Panc1 (cell line): Measurements from ENCODE around the gene CRIM1. TPM values are rescaled to one million over a fixed set of nuclear protein-coding genes. Genes with fewer than 3 reads are reported as not detected.

Source experiments
- ATAC-seq: fragments of 200-7000 bp; cut with Tn5 transposase; 2 replicates; pipeline ENCODE4 v1.9.1; 2020; ENCODE audit warnings: mild to moderate bottlenecking, moderate library complexity
- BruUV-seq: library from RNA; stranded (reverse); fragments of 400-500 nt; replicated peaks from 2 replicates; lab custom pipeline; 2021; lab: Mats Ljungman, UMichigan
- CTCF ChIA-PET: fragments of 300-600 bp; sonication (Branson Sonifier 250); formaldehyde crosslinking; loops from one replicate; lab custom pipeline; 2022; ENCODE audit warnings: antibody characterized with exemption; lab: Charles Lee
- POLR2A ChIA-PET: fragments of 300-600 bp; sonication (Branson Sonifier 250); formaldehyde crosslinking; loops from one replicate; lab custom pipeline; 2022; ENCODE audit warnings: antibody characterized with exemption; lab: Charles Lee
- DNase-seq: peaks from one replicate; pipeline ENCODE4 v3.0.0-alpha.2; 2010; ENCODE audit warnings: low read depth, low spot score
- H3K27ac ChIP-seq: 2 replicates; pipeline ENCODE4 v1.5.1; 2011; ENCODE audit warnings: mild to moderate bottlenecking, low read length, inconsistent platforms
- H3K27me3 ChIP-seq: fragments of 200-500 bp; sonication (Bioruptor generic); 2 replicates; pipeline ENCODE4 v1.6.0; 2014; ENCODE audit warnings: low read length, inconsistent platforms; ENCODE audit not compliant: control insufficient read depth, insufficient read depth
- H3K36me3 ChIP-seq: fragments of 200-500 bp; sonication (Bioruptor generic); 2 replicates; pipeline ENCODE4 v1.5.1; 2014; ENCODE audit warnings: inconsistent platforms, mild to moderate bottlenecking, low read length, moderate library complexity; ENCODE audit not compliant: control insufficient read depth, insufficient read depth
- H3K4me1 ChIP-seq: 2 replicates; pipeline ENCODE4 v1.5.1; 2011; ENCODE audit warnings: inconsistent platforms, mild to moderate bottlenecking, low read length, moderate library complexity; ENCODE audit not compliant: control insufficient read depth, insufficient read depth
- H3K4me3 ChIP-seq, 2 experiments: 2 replicates each; pipeline ENCODE4 v1.5.1; 2011 to 2012; ENCODE audit warnings: low read depth in 2 of 2, low read length in 2 of 2, mild to moderate bottlenecking in 2 of 2, inconsistent platforms in 1 of 2, moderate library complexity in 1 of 2
- H3K9me3 ChIP-seq: fragments of 200-500 bp; sonication (Bioruptor generic); 2 replicates; pipeline ENCODE4 v1.5.1; 2014; ENCODE audit warnings: low read depth, mild to moderate bottlenecking, inconsistent platforms, low read length, moderate library complexity; ENCODE audit not compliant: control insufficient read depth, insufficient read depth
- POLR2AphosphoS5 ChIP-seq: IDR thresholded peaks from 2 replicates; pipeline ENCODE4 v1.6.1; 2012; ENCODE audit warnings: mild to moderate bottlenecking, low read depth, low read length, moderate library complexity
- SIN3A ChIP-seq: IDR thresholded peaks from 2 replicates; pipeline ENCODE4 v1.6.1; 2012; ENCODE audit warnings: low read depth, mild to moderate bottlenecking, low read length, moderate library complexity, borderline replicate concordance; ENCODE audit not compliant: insufficient read depth
- TCF7L2 ChIP-seq: IDR thresholded peaks from 2 replicates; pipeline ENCODE4 v1.6.1; 2011; ENCODE audit warnings: mild to moderate bottlenecking, low read depth, low read length, inconsistent platforms
- in situ Hi-C: cut with HindIII; loops from 2 replicates; pipeline ENCODE4 v1.10.0; 2016; ENCODE audit warnings: low sequenced_read_pairs, low pct_unique_long_range_greater_than_20kb
- intact Hi-C: fragments of 100-400 bp; cut with micrococcal nuclease; formaldehyde crosslinking; loops from one replicate; pipeline ENCODE4 v1.10.0; 2022; ENCODE audit not compliant: unreplicated experiment
- total RNA-seq: library from RNA; stranded (reverse); gene quantifications from one replicate; pipeline ENCODE4 v1.2.1, GENCODE V29; 2021; ENCODE audit not compliant: unreplicated experiment
- TF ChIP-seq, protein P1 (sequence below): fragments of 450-650 bp; IDR thresholded peaks from 2 replicates; pipeline ENCODE4 v1.5.1; 2017; ENCODE audit warnings: mild to moderate bottlenecking
- TF ChIP-seq, protein P2 (sequence below), 2 experiments: IDR thresholded peaks; 2 replicates each; pipeline ENCODE4 v1.6.1; 2011 to 2012; ENCODE audit warnings: low read depth in 2 of 2, control low read depth in 1 of 2, low read length in 1 of 2, mild to moderate bottlenecking in 1 of 2, moderate library complexity in 1 of 2; ENCODE audit not compliant: insufficient read depth in 1 of 2

Gene CRIM1
- total RNA-seq, 1 experiment from 2014 or later = 290 TPM

DNA sequence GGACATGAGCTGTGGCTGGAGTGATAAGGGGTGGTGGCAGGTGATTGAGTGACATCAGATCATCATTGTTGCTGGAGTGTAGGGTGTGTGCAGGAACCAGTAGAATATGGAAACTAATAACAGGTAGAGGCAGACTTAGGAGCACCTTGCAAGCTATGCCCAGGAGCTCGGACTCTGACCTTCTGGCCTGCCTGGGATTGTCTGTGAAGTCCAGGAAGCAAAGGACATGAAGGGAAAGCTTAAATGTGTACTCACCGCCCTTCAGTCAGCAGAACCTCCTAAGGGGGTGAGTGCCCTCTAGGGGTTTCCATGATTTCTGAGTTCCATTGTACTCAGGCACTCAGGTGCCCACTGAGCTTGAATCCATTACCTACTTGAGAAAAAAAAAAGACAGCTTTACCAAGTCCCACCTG is 104.2 kb downstream of the CRIM1 start:
- POLR2A ChIA-PET = no interaction called here
- ATAC-seq = peak; percentile 57
- no TSS peak for BruUV-seq
- peaks cover 32% of the 10 kb centered on the region for H3K36me3 ChIP-seq
- CTCF ChIA-PET = interaction anchor here (0.5 to 1.5 kb wide), 4 partner anchors 22 to 107 kb away, joined by 4 to 13 read pairs (median 6); no protein-coding TSS in a partner anchor
- TF ChIP-seq POLR2AphosphoS5 (no peak; the same call in 1 of the 2 replicates), TCF7L2 (no peak)
- TF ChIP-seq, protein P1, sequence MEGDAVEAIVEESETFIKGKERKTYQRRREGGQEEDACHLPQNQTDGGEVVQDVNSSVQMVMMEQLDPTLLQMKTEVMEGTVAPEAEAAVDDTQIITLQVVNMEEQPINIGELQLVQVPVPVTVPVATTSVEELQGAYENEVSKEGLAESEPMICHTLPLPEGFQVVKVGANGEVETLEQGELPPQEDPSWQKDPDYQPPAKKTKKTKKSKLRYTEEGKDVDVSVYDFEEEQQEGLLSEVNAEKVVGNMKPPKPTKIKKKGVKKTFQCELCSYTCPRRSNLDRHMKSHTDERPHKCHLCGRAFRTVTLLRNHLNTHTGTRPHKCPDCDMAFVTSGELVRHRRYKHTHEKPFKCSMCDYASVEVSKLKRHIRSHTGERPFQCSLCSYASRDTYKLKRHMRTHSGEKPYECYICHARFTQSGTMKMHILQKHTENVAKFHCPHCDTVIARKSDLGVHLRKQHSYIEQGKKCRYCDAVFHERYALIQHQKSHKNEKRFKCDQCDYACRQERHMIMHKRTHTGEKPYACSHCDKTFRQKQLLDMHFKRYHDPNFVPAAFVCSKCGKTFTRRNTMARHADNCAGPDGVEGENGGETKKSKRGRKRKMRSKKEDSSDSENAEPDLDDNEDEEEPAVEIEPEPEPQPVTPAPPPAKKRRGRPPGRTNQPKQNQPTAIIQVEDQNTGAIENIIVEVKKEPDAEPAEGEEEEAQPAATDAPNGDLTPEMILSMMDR = peak; percentile 81
- peaks cover 91% of the 10 kb centered on the region for H3K4me1 ChIP-seq
- H3K27me3 ChIP-seq = no peaks in the 10 kb centered on the region
- intact Hi-C loops = loop anchor here (10.0 kb wide), 1 partner anchor 105 kb away; the partner anchor contains the start of gene CRIM1
- in situ Hi-C loops = no loop called here
- no peak for DNase-seq
- no peaks in the 10 kb centered on the region for H3K9me3 ChIP-seq
- peak overlapping the region; percentile 86 for H3K27ac ChIP-seq
- no peak overlapping the region for H3K4me3 ChIP-seq

DNA sequence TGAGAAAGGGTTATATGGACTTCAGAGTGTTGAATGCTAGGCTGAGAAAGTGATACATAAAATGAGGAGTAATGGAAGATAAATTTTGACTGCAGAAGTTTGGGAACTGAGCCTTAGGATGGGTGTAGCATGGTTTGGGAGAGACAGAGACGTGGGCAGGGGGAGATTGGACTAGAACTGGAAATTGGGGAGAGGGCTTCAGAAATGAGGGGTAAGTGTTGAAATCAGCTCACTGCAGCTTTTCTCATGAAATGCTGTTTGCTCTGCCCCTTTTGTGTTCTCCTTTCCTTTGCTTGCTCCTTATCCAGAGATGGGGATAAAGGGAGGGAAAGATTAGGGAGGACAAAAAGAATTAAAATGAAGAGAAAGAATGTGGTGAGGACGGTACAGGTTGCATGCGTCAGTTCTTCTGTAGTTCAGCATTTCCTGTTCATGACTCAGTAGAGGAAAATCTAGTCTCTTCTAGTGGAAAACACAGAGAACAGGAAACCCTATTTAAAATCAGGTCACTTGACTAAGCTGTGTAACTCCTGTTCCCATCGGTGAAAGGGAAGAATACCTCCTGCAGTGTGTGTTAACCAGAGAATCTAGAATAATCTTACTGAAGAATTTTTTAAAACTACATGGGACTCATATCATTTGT is 105.6 kb downstream of the CRIM1 start:
- peaks cover 33% of the 10 kb centered on the region for H3K36me3 ChIP-seq
- peak; percentile 42 for ATAC-seq
- TF ChIP-seq POLR2AphosphoS5 = no peak; the same call in 1 of the 2 replicates
- TF ChIP-seq, protein P1 = no peak
- TF ChIP-seq, protein P2, sequence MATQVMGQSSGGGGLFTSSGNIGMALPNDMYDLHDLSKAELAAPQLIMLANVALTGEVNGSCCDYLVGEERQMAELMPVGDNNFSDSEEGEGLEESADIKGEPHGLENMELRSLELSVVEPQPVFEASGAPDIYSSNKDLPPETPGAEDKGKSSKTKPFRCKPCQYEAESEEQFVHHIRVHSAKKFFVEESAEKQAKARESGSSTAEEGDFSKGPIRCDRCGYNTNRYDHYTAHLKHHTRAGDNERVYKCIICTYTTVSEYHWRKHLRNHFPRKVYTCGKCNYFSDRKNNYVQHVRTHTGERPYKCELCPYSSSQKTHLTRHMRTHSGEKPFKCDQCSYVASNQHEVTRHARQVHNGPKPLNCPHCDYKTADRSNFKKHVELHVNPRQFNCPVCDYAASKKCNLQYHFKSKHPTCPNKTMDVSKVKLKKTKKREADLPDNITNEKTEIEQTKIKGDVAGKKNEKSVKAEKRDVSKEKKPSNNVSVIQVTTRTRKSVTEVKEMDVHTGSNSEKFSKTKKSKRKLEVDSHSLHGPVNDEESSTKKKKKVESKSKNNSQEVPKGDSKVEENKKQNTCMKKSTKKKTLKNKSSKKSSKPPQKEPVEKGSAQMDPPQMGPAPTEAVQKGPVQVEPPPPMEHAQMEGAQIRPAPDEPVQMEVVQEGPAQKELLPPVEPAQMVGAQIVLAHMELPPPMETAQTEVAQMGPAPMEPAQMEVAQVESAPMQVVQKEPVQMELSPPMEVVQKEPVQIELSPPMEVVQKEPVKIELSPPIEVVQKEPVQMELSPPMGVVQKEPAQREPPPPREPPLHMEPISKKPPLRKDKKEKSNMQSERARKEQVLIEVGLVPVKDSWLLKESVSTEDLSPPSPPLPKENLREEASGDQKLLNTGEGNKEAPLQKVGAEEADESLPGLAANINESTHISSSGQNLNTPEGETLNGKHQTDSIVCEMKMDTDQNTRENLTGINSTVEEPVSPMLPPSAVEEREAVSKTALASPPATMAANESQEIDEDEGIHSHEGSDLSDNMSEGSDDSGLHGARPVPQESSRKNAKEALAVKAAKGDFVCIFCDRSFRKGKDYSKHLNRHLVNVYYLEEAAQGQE (IDR thresholded peaks at IDR 0.05; ENCODE audit: insufficient read depth in 1 of 2, low read depth in 2 of 2, low read length in 1 of 2) = no peak
- TF ChIP-seq TCF7L2 = no peak
- TF ChIP-seq SIN3A = no peak
- H3K4me1 ChIP-seq = peaks cover 83% of the 10 kb centered on the region
- in situ Hi-C loops = no loop called here
- no peaks in the 10 kb centered on the region for H3K9me3 ChIP-seq
- no peaks in the 10 kb centered on the region for H3K27me3 ChIP-seq
- H3K4me3 ChIP-seq = no peak overlapping the region
- intact Hi-C loops = no loop called here
- ChIA-PET CTCF (no interaction called here), POLR2A (no interaction called here)
- peak; percentile 85 for DNase-seq
- BruUV-seq = TSS peak; percentile 32
- H3K27ac ChIP-seq = peak overlapping the region; percentile 86
